ENCODE data around the gene FARP1. TPM values are rescaled to one million over a fixed set of nuclear protein-coding genes. Genes with fewer than 3 reads are reported as not detected.

The FARP1 gene
- total and polyA plus RNA-seq, 2 of the 13 experiments (the other 11 are each of a cell fraction or from before 2014, with no cell fraction given), result 70.6 to 126 TPM

DNA sequence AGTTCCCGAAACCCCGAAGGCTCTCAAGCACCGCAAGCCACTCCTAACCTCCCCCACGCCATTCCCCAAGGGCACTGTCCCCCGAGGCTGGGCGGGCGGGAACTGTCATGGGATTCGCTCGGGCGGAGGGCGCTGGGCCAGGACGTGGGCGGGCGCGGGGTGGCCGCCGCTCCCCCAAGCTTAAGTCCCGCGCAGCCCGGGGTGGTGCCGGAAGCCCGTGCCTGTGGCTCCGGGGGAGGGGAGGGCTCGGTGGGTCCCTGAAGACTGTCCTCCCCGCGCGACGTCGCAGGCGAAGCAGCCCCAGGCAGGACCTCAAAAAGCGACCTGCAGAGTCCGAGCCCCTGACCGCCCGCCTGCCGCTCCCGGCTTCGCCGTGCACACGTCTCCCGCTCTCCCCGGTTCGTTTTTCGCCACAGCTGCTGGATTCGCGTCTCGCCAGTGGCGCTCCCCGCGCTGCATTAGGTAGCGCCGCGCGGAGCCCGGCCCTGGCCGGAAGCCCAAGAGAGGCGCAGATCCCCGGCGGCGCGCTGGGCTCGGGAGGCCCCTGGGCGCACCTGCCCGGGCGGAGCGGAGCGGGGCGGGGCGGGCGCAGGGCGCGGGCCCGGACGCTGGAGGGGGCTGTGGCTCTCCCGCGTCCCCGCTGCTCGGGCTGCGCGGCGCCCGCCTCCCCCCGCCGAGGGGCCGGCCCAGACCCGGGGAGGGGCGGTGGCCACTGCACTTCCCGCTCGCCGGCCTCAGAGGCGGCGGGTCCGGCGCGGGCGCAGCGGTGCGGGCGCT, at the start of gene FARP1 (continued):
- TF ChIP-seq PRDM10 (CRISPR knock-in tag; IDR thresholded peaks at IDR 0.05; ENCODE audit: low read depth) (0 out of 2 replicates have a peak, but pooled peaks have one; percentile 33), ATAD3A (CRISPR knock-in tag; IDR thresholded peaks at IDR 0.05) (0 out of 2 replicates have a peak, but pooled peaks have one; percentile 32), ZNF430 (CRISPR knock-in tag; IDR thresholded peaks at IDR 0.05) (peak; percentile 83), ZNF772 (CRISPR knock-in tag; IDR thresholded peaks at IDR 0.05) (0 out of 2 replicates have a peak, but pooled peaks have one; percentile 49), SOX13 (IDR thresholded peaks at IDR 0.05) (no peak), SOX13 (CRISPR knock-in tag; conservative IDR thresholded peaks at IDR 0.05 in 1 of 2, IDR thresholded peaks at IDR 0.05 in 1 of 2) (peak in 1 of 2 experiments; percentile 13; a peak in 1 of 4 replicates), RBM22 (optimal IDR thresholded peaks at IDR 0.05; ENCODE audit: low read length) (no peak), STAG1 (CRISPR knock-in tag; IDR thresholded peaks at IDR 0.05) (peak; percentile 60), THAP9 (CRISPR knock-in tag; IDR thresholded peaks at IDR 0.05; ENCODE audit: borderline replicate concordance) (peak; percentile 43; the same call in 1 of the 2 replicates), KMT2B (CRISPR knock-in tag; IDR thresholded peaks at IDR 0.05) (peak; percentile 39; the same call in 1 of the 2 replicates), MED1 (CRISPR knock-in tag; IDR thresholded peaks at IDR 0.05) (peak; percentile 69), RBM39 (IDR thresholded peaks at IDR 0.05; ENCODE audit: low read depth, low read length, poor library complexity, severe bottlenecking) (no peak), HDAC6 (IDR thresholded peaks at IDR 0.05; ENCODE audit: low read depth, low read length) (no peak), ZNF558 (CRISPR knock-in tag; IDR thresholded peaks at IDR 0.05; ENCODE audit: borderline replicate concordance) (peak; percentile 72; the same call in 1 of the 2 replicates)
- TF ChIP-seq, protein P1, sequence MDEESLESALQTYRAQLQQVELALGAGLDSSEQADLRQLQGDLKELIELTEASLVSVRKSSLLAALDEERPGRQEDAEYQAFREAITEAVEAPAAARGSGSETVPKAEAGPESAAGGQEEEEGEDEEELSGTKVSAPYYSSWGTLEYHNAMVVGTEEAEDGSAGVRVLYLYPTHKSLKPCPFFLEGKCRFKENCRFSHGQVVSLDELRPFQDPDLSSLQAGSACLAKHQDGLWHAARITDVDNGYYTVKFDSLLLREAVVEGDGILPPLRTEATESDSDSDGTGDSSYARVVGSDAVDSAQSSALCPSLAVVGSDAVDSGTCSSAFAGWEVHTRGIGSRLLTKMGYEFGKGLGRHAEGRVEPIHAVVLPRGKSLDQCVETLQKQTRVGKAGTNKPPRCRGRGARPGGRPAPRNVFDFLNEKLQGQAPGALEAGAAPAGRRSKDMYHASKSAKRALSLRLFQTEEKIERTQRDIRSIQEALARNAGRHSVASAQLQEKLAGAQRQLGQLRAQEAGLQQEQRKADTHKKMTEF (CRISPR knock-in tag; IDR thresholded peaks at IDR 0.05), result peak; percentile 64; the same call in 1 of the 2 replicates
- TF ChIP-seq, protein P2, sequence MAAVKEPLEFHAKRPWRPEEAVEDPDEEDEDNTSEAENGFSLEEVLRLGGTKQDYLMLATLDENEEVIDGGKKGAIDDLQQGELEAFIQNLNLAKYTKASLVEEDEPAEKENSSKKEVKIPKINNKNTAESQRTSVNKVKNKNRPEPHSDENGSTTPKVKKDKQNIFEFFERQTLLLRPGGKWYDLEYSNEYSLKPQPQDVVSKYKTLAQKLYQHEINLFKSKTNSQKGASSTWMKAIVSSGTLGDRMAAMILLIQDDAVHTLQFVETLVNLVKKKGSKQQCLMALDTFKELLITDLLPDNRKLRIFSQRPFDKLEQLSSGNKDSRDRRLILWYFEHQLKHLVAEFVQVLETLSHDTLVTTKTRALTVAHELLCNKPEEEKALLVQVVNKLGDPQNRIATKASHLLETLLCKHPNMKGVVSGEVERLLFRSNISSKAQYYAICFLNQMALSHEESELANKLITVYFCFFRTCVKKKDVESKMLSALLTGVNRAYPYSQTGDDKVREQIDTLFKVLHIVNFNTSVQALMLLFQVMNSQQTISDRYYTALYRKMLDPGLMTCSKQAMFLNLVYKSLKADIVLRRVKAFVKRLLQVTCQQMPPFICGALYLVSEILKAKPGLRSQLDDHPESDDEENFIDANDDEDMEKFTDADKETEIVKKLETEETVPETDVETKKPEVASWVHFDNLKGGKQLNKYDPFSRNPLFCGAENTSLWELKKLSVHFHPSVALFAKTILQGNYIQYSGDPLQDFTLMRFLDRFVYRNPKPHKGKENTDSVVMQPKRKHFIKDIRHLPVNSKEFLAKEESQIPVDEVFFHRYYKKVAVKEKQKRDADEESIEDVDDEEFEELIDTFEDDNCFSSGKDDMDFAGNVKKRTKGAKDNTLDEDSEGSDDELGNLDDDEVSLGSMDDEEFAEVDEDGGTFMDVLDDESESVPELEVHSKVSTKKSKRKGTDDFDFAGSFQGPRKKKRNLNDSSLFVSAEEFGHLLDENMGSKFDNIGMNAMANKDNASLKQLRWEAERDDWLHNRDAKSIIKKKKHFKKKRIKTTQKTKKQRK (IDR thresholded peaks at IDR 0.05; ENCODE audit: low read length), result no peak

All from HepG2 (cell line).